GM12878 (cell line): ENCODE results near the gene NPAS3. TPM values are rescaled to one million over a fixed set of nuclear protein-coding genes. Genes with fewer than 3 reads are reported as not detected.

Experiments used
- ATAC-seq: fragments of 200-7000 bp; cut with Tn5 transposase; 3 replicates; pipeline ENCODE4 v1.9.1; 2020; ENCODE audit warnings: mild to moderate bottlenecking, moderate library complexity
- BruUV-seq: library from RNA; stranded (reverse); fragments of 400-500 nt; replicated peaks from 2 replicates; lab custom pipeline; 2021; lab: Mats Ljungman, UMichigan
- CTCF ChIA-PET: fragments of 300-600 bp; sonication (Branson Sonifier 250); formaldehyde crosslinking; extraction: SDS; loops from one replicate; lab custom pipeline; 2021; ENCODE audit warnings: inconsistent platforms; lab: Yijun Ruan, JAX
- POLR2A ChIA-PET: fragments of 350-600 bp; formaldehyde crosslinking; extraction: SDS; loops from one replicate; lab custom pipeline; 2021; ENCODE audit warnings: inconsistent platforms; lab: Charles Lee
- RAD21 ChIA-PET: fragments of 300-600 bp; sonication (Branson Sonifier 250); formaldehyde crosslinking; loops from one replicate; lab custom pipeline; 2023; ENCODE audit warnings: antibody characterized with exemption; ENCODE audit not compliant: unreplicated experiment; lab: Charles Lee
- SMC1A ChIA-PET: fragments of 300-600 bp; sonication (Branson Sonifier 250); formaldehyde crosslinking; loops from one replicate; lab custom pipeline; 2023; ENCODE audit not compliant: unreplicated experiment, uncharacterized antibody; lab: Charles Lee
- DNase-seq: peaks from one replicate; pipeline ENCODE4 v3.0.0-alpha.2; 2011; ENCODE audit warnings: low read depth, low spot score
- FAIRE-seq: peaks from 3 replicates; lab custom pipeline; 2011; peaks lifted over from hg19 to GRCh38; lab: Jason Lieb, UNC
- H2AFZ ChIP-seq: 2 replicates; pipeline ENCODE4 v1.6.0; 2011; ENCODE audit warnings: low read depth, low read length, control low read depth; ENCODE audit not compliant: control insufficient read depth
- H3K27ac ChIP-seq: 2 replicates; pipeline ENCODE4 v1.5.1; 2011; ENCODE audit warnings: control low read depth; ENCODE audit not compliant: control insufficient read depth, insufficient read depth
- H3K27me3 ChIP-seq, 2 experiments: replicated peaks in 1 of 2; 2 replicates each; pipeline versions ENCODE4 v1.6.0 to v1.6.1; 2011; ENCODE audit warnings: low read length in 1 of 2; ENCODE audit not compliant: control insufficient read depth in 2 of 2, insufficient read depth in 2 of 2
- H3K36me3 ChIP-seq, 2 experiments: 2 replicates each; pipeline ENCODE4 v1.5.1; 2011; ENCODE audit warnings: low read length in 1 of 2; ENCODE audit not compliant: control insufficient read depth in 2 of 2, insufficient read depth in 2 of 2
- H3K4me1 ChIP-seq: 2 replicates; pipeline ENCODE4 v1.6.1; 2011; ENCODE audit warnings: mild to moderate bottlenecking, low read length, moderate library complexity, mixed read lengths; ENCODE audit not compliant: control insufficient read depth, insufficient read depth
- H3K4me2 ChIP-seq: 2 replicates; pipeline ENCODE4 v1.6.0; 2011; ENCODE audit warnings: control low read depth; ENCODE audit not compliant: control insufficient read depth, insufficient read depth
- H3K4me3 ChIP-seq: fragments of 200-600 bp; sonication (generic); 2 replicates; pipeline ENCODE4 v1.5.1; 2016
- H3K79me2 ChIP-seq: 2 replicates; pipeline ENCODE4 v1.6.0; 2011; ENCODE audit warnings: low read length; ENCODE audit not compliant: control insufficient read depth, insufficient read depth
- H3K9ac ChIP-seq: 2 replicates; pipeline ENCODE4 v1.8.0; 2011; ENCODE audit warnings: low read length, control low read depth, mixed read lengths; ENCODE audit not compliant: control insufficient read depth, insufficient read depth
- H3K9me3 ChIP-seq: replicated peaks from 3 replicates; pipeline ENCODE4 v1.5.1; 2011; ENCODE audit warnings: mild to moderate bottlenecking, low read length; ENCODE audit not compliant: control insufficient read depth, insufficient read depth
- H4K20me1 ChIP-seq: 2 replicates; pipeline ENCODE4 v1.6.0; 2011; ENCODE audit not compliant: control insufficient read depth, insufficient read depth
- SMARCA5 ChIP-seq: fragments of 450-650 bp; IDR thresholded peaks from 2 replicates; pipeline ENCODE4 v1.6.1; 2017; ENCODE audit warnings: mild to moderate bottlenecking
- USF1 ChIP-seq: IDR thresholded peaks from 2 replicates; pipeline ENCODE4 v1.6.1; 2011; ENCODE audit warnings: borderline replicate concordance, low read depth, mild to moderate bottlenecking, moderate library complexity, mixed read lengths, low read length; ENCODE audit not compliant: insufficient read depth; ENCODE audit errors: extremely low read length
- ZBTB4 ChIP-seq: fragments of 450-650 bp; formaldehyde crosslinking; IDR thresholded peaks from 2 replicates; pipeline ENCODE4 v1.4.0; 2022; ENCODE audit warnings: mild to moderate bottlenecking, moderate library complexity
- WGBS: methylation state at CpG from one replicate; pipeline ENCODE4 v1.1.6; 2016; ENCODE audit warnings: low lambda C conversion rate; ENCODE audit not compliant: insufficient replicate concordance, insufficient coverage; ENCODE audit errors: missing lambda C conversion rate; 5-methylcytosine and 5-hydroxymethylcytosine counted together
- in situ Hi-C: fragments of 300-500 bp; cut with MboI; formaldehyde crosslinking; loops from 9 replicates; pipeline ENCODE4 v1.14.3; 2018; ENCODE audit warnings: mixed read lengths
- intact Hi-C: fragments of 100-400 bp; cut with micrococcal nuclease; formaldehyde crosslinking; loops from one replicate; pipeline ENCODE4 v1.14.2; 2022; ENCODE audit not compliant: unreplicated experiment
- polyA plus RNA-seq, 11 experiments: library from polyadenylated mRNA; depleted of rRNA in 4 of 11; unstranded in 6 of 11; stranded (reverse) in 5 of 11; fragments of >200 nt; fragmentation: Nextera tagmentation in 4 of 11; fragmentation: Illumina TruSeq in 1 of 11; extraction: Ambion mirVana in 4 of 11; extraction: Trizol in 1 of 11; gene quantifications; 1 replicate in 1 of 11; 2 replicates in 10 of 11; pipeline versions ENCODE4 v1.2.1 to v1.2.3, GENCODE V29; 2011 to 2016; ENCODE audit warnings: inconsistent platforms in 2 of 11, missing spikeins in 2 of 11, low read depth in 1 of 11
- total RNA-seq, 4 experiments: library from RNA; depleted of rRNA in 3 of 4; stranded (reverse); fragments of >200 nt in 3 of 4; fragmentation: Illumina TruSeq in 1 of 4; extraction: Trizol in 1 of 4; gene quantifications; 2 replicates each; pipeline versions ENCODE4 v1.2.1 to v1.2.3, GENCODE V29; 2013 to 2021

Gene NPAS3
- total and polyA plus RNA-seq, 10 of the 15 experiments (the other 5 are each of a cell fraction or from before 2014, with no cell fraction given), result under 0.01 to 2.7 (median 0.03) TPM; not detected in 6

GRCh38 chr14:33814010-33814409 is 875.3 kb downstream of the NPAS3 start:
- intact Hi-C loops, result no loop called here
- in situ Hi-C loops, result no loop called here
- H3K79me2 ChIP-seq, result no peaks in the 10 kb centered on the region
- no peaks in the 10 kb centered on the region for H4K20me1 ChIP-seq
- no peak for FAIRE-seq
- POLR2A ChIA-PET, result no interaction called here
- H3K27me3 ChIP-seq, result peaks cover 0 to 3% of the 10 kb centered on the region in 2 experiments; a peak in 1 of 4 replicates
- no peaks in the 10 kb centered on the region for H3K4me1 ChIP-seq
- no peak overlapping the region for H3K9ac ChIP-seq
- no peak for DNase-seq
- no peak overlapping the region for H2AFZ ChIP-seq
- H3K36me3 ChIP-seq, result no peaks in the 10 kb centered on the region
- SMC1A ChIA-PET, result no interaction called here
- H3K4me2 ChIP-seq, result no peak overlapping the region
- 8% methylated on average over 2 of the region's 2 CpGs for WGBS
- CTCF ChIA-PET, result no interaction called here
- no peak for ATAC-seq
- no peak overlapping the region for H3K27ac ChIP-seq
- TF ChIP-seq SMARCA5 (no peak), ZBTB4 (CRISPR knock-in tag) (no peak), USF1 (no peak)
- BruUV-seq, result no TSS peak
- RAD21 ChIA-PET, result no interaction called here
- no peaks in the 10 kb centered on the region for H3K9me3 ChIP-seq
- no peak overlapping the region for H3K4me3 ChIP-seq
